Subcutaneous adipose tissue (tissue), 4 donors: Measurements from ENCODE around the gene CLPSL2. TPM values are rescaled to one million over a fixed set of nuclear protein-coding genes. Genes with fewer than 3 reads are reported as not detected.

ENCODE experiments used
- CTCF ChIP-seq: fragments of 450-650 bp; IDR thresholded peaks from one replicate; pipeline ENCODE4 v1.5.1; 2016; ENCODE audit warnings: low read depth, mild to moderate bottlenecking, control low read depth, antibody characterized with exemption, moderate library complexity
- total RNA-seq, 4 donors: library from RNA; depleted of rRNA; stranded (reverse); fragments of >200 nt; gene quantifications; one replicate each; pipeline ENCODE4 v1.1.0, GENCODE V29; 2016

CLPSL2 gene
- total RNA-seq, 4 donors from 2014 or later = not detected

DNA sequence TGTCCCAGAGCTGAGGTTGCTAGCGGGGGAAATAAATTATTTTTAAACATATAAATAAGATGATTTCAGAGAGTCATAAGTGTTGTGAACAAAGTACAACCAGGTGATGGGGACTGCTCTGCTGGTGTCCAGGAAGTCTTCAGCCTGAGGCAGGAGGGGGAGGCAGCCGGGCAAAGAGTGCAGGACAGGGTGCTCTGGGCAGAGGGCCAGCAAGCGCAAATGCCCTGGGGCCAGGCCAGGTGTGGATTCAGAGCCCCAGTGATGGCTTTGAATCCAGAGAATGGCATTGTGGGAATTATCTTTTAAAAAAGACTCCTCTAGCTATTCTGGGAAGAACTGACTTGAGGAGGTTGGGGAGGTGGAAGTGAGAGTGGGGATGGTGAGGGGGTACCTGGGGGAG, 6.0 kb downstream of the CLPSL2 start:
- TF ChIP-seq CTCF = no peak

DNA sequence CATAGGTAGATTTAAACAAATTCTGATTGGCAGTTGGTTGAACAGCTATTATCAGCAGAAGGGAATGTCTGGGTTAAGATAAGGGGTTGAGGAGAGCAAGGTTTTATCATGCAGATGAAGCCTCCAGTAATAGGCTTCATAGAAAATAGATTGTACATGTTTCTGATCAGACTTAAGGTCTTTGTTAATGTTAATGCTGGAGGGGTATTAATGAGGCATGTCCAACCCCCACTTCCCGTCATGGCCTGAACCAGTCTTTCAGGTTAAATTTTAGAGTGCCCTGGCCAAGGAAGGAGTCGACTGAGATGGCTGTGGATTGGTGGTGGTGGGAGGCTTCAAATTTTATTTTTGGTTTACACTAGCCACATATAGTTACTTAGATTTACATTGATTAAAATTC, 7.8 kb downstream of the CLPSL2 start:
- no peak for TF ChIP-seq CTCF

- no peak for TF ChIP-seq CTCF
Observed at GRCh38 chr6:35786272-35786671, 9.9 kb downstream of the CLPSL2 start.

DNA sequence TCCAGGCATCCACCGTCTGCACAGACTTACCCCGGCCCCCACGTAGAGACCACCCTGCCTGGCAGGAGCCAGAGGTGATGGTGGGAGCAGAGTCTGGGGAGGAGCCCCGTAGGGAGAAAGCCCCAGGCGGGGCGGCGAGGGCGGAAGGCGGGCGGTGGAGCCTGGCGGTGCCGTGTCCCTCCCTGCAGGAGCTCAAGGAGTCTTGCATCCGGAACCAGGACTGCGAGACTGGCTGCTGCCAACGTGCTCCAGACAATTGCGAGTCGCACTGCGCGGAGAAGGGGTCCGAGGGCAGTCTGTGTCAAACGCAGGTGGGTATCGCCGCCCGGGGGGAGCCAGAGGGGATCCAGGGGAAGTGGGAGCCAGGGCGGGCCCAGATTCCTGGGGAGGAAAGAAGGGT, 10.4 kb downstream of the CLPSL2 start:
- no peak for TF ChIP-seq CTCF

DNA sequence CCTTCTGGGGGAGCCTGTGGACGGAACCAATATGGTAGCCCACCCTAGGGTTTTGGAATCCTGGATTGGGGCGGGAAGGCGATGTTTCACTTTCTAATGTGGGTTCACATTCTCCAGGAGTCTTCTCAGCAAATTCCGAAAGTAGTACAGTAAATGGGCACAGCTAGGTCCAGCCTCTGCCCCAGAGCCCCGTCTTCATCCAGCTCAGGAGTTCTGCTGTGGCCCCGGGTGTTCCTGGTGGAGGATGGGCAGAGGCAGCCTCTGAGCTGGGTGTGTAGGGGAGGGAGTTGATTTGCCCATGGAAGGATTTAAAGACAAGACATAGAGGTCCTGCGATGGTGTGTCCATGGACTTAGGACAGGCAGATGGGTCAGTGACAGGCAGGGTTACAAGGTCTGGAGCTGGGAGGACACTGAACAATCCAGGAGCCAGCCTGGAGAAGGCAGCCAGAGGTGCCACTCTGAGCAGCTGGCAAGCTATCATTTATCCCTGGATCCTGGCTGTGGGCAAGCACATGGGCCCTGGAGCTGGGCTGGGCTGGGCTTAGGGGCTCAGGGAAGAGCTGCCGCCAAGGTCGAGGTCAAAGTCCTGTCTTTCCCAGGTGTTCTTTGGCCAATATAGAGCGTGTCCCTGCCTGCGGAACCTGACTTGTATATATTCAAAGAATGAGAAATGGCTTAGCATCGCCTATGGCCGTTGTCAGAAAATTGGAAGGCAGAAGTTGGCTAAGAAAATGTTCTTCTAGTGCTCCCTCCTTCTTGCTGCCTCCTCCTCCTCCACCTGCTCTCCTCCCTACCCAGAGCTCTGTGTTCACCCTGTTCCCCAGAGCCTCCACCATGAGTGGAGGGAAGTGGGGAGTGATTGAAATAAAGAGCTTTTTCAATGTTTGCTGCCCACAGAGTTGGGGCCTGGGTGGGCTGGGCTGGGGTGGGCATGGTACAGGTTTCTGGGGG, 11.1 kb downstream of the CLPSL2 start:
- no peak for TF ChIP-seq CTCF

DNA sequence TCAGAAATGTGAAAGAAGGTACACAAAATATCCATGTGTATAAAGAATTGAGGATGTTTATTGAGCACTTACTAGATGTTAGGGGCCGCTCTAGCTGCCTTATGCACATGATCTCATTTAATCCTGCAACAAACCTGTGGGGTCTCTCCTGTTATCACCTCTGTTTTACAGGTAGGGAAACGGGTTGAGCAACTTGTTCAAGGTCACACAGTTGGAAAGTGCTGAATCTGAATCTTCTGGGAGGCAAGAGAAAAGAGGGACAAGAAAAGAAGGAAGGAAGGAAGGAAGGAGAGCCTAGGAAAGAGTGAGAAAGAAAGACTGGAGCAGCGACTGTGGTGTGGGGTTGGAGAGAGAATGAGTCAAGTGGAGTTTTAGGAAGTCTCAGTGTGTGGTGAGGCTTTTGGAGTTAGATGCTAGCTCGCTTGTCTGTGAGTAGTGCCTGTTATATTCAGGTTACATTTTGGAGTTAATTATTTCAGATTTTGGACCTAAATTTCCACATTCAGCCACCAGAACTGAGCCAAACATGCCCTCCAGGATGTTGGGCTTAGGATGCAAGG, 12.1 kb downstream of the CLPSL2 start:
- TF ChIP-seq CTCF = no peak

DNA sequence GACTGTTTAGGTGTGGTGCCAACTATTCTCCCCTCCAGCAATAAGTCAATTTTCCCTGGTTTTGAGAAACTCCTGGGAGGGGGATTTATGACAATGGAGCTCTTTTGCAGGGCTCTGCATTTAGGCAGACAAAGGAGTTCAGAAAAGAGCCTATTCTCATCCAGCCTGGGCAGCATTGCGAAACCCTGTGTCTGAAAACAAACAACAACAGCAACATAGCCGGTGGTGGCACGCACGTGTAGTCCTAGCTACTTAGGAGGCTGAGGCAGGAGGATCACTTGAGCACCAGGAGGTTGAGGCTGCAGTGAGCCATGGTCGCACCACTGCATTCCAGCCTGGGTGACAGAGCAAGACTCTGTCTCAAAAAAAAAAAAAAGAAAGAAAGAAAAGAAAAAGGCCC, 14.3 kb downstream of the CLPSL2 start:
- no peak for TF ChIP-seq CTCF
